GM19324 (cell line): ENCODE results near the gene RENBP.
"Not testable (repeated sequence)": the region's sequence is repeated elsewhere in the genome, so short reads cannot be mapped to it uniquely, and the experiment has no call there.

ENCODE experiments used
- ATAC-seq: cut with Tn5 transposase; IDR thresholded peaks from one replicate; pipeline ENCODE4 v1.9.1; 2021; ENCODE audit warnings: mild to moderate bottlenecking, moderate library complexity; ENCODE audit not compliant: unreplicated experiment, low FRiP score

Gene RENBP

DNA sequence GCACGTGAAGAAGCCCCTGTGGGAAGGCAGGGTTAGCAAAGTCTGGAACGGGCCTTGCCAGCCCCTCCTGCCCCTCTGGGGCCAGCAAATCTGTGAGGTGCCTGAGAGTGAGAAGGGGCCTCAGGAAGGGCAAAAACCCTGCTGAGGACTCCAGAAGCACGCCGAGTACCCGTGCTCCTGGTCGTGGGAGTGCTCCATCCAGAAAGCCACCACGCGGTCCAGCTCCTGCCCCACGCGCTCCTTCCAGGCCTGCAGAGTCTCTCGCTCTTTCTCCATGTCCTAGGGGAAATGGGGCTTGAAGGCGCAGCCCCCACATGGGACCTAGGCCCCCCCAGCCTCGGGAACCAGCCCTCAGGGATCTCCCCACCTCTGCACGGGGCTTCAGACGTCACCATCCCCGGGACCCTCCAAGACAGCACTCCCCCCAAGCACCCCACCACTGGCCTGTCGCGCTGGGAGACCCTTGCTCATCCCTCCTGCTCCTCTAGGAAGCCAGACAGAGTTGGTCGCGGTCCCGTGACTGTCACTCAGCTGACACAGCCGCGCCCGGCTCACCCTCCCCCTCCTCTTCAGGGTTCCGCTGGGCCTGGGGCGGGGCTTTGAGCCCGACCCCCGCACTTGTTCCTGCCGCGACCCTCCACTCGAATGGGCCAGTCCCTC, at the start of gene RENBP:
TSS of gene RENBP (minus strand) at position 504 of the 660 bp plus-strand sequence. CDS start at position 471, 33 bp downstream.
- ATAC-seq: no peak

DNA sequence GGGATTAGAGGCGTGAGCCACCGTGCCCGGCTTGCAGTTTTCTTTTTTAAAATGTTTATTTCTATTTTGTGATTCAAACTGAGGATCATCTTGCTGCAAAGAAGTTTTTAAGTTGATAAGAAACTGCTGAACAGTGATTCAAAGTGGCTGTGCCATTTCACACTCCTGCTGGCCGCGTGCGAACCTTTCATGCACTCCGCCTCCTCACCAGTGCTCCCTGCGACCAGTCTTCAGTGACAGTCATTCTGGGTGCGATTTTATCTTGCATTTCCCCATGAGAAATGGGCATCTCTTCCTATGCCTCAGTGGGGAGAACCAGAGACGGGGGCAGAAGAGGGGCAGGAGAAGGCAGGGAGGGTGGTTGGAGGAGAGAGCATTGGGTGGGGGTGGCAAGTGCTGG, 49.5 kb upstream of the RENBP start:
- ATAC-seq: no peak

DNA sequence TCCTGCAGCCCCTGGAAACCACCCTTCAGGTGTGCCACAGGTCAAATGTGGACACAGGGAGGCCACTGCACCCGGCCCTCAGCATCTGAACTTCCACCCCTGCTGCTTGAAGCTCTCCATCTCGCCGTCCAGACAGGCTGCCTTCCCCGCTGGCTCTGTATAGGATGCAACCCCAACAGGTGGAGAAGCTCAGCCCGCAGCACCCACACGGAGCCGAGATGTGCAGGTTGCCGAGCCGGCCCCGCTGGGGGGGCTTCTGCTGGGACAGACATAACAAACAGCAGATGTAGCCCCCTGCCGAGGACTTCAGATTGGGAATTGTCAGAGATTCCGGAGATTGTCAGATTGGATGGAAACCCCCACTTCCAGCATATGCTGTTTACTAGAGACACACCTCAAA, 48.6 kb upstream of the RENBP start:
- no peak for ATAC-seq

DNA sequence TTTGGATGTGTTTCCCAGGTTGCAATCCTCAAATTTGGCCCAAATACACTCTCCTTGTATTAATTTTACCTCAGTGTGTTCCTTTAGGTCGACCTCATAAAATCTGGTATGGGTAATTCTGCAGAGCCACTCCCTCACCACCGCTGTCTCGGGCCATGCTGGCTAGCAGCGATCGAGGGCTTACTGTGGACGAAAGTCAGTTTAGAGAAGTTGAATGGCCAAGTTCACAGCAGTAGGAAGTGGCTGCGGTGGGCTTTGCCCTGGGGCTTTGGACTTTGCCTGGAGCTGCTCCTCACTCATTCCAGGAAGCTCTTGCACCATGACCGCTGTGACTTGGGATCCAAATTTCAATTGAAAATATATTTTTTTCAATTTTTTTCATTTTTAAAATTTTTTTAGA, 47.7 kb upstream of the RENBP start:
- no peak for ATAC-seq

DNA sequence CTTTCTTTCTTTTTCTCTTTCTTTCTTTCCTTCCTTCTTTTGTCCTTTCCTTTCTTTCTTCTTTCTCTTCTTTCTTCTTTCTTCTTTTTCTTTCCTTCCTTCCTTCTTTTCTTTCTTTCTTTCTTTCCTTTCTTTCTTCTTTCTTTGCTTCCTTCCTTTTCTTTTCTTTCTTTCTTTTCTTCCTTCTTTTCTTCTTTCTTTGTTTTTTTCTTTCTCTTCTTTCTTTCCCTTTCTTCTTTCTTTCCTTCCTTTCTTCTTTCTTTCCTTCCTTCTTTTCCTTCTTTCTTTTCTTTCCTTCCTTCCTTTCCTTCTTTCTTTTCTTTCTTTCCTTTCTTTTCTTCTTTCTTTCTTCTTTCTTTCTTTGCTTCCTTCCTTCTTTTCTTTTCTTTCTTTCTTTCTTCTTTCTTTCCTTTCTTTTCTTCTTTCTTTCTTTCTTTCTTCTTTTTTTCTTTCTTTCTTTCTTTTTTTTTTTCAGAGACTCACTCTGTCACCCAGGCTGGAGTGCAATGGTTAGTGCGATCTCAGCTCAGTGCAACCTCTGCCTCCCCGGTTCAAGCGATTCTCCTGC, 46.7 kb upstream of the RENBP start:
- ATAC-seq: no peak

DNA sequence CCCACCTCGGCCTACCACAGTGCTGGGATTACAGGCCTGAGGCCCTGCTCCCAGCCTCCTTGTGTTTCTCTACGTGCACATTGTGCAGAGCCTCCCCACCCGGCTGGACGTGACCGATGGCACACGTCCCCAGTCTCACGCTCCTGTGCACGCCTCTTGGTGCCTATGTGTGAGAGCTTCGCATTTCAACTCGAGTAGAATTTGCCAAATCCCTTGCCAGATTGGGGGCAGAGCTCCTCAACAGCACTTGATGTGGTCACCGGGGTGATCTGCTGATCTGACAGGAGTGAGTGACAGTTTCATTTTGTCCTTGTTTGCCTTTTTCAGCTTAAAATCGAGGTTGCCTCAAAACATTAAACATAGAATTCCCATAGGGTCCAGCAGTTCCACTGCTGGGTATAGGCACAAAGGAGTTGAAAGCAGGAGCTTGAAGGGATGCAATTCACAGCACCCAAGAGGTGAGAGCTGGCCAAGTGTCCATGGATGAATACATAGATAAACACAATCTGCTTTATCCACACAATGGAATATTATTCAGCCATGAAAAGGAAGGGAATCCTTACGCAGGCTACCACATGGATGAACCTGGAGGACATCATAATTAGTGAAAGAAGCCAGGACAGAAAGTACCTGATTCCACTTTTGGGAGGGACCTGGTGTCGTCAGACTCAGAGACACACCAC, 45.7 kb upstream of the RENBP start:
- no peak for ATAC-seq

DNA sequence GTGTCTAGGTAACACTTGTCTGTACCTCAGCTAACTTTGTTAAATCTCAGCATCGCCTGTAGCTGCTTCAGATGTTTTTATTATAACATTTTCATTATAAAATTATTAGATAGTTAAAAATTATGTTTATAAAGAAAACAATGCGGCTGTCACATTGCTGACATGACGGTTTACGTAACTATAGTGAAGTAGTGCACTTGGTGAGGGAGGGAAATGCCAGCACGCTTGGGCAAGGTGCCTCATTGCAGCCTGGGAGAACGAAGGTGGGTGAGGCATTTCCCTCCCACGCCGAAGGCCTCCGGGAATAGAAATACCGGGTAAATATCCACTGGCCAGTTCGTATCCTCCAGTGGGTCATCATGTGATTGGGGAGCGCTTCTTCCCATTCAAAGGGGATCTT, 44.0 kb upstream of the RENBP start:
- no peak for ATAC-seq

DNA sequence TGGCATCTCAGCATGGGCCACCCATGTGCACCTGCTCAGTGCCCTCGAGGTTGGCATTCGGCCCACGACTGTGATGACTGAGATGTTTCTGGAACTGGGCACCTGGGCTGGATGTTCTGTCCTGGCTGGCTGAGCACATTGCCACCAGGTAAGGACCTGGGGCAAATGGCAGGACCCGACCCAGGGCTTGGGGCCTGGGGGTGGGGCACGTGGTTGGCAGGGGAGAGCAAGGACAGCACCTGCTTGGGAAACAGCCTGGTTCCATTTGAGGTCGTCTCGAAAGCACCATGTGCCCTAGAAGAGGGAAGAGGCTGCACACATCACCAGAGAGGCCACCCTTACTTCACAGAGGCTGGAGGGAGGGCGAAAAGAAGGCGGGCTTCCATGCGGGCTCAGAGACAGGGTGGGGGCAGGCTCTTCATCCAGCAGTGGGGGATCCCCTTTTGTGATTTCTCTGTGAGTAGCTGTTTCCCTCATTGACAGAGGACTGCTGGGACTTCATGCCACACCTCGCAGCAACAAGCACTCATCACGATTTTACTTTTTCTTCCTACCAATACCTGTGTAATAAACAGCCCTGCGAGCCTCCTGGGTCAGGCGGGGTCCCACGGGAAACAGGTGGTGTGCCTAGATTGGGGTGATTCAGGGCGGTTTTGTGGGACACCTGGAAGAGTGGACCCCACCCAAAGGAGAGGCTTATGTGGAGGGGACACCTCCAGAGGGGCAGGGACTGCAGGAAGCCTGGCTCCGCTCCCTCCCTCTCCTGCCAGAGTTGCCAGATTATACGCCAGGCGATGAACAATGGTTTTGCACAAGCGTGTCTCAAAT, 40.1 kb upstream of the RENBP start:
- no peak for ATAC-seq

DNA sequence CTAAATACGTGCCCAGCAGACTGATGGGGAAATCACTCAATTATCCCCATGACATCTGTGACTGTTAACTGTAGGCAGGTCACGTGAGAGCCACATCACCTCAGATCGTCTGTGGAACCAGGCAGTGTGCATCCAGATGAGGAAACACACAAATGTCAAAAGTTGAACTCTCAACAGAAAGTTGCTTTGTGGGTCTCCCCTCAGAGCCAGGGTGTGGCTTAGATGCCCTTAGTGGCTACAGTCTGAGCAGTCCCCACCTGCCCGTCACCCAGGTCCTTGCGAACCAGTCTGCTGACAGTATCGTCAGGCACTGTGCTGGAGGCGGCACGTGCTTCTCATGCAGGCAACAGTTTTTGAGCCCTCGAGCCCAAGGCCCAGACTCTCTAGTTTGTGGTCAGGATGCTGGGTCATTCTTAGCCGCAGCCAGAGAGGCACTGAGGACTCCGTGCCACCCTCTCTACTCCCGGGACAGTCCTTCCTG, 38.9 kb upstream of the RENBP start:
- no peak for ATAC-seq

DNA sequence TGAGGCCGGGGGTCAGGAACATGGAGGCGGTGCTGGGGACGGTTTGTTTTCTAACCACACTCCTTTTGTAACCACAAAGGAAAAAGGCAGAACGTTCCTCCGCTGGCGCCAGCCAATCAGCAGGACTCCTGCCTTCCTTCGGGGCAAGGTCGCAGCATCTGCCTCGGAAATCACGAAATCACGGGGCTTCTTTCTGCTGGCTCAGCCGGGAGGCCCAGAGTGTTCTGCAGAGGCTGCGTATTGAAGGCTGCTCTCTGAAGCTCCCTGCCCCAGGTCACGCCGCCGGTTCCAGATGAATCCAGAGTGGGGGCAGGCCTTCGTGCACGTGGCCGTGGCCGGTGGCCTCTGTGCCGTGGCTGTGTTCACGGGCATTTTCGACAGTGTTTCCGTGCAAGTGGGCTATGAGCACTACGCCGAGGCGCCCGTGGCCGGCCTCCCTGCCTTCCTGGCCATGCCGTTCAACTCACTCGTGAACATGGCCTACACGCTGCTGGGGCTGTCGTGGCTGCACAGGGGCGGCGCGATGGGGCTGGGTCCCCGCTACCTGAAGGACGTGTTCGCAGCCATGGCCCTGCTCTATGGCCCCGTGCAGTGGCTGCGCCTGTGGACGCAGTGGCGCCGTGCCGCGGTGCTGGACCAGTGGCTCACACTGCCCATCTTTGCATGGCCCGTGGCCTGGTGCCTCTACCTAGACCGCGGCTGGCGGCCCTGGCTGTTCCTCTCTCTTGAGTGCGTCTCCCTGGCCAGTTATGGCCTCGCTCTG, 37.5 kb upstream of the RENBP start:
- no peak for ATAC-seq

DNA sequence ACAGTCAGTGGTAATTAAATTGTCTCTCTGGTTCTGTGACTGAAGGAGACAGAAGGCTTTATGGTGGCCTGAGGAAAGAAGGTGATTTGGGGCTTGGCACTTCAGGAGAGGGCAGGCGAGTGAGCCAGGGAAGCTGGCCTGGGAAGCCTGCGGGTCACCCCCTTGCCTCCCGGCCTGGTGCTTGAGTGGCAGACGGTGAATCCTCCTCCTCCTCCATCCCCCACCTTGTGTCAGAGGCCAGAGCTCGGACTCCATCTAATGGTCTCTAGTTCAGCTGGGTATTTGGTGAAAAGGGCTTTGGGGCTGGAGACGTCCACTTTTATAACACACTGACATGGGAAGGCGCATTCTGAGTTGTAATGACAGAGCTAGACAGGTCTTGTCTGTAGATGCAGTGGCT, 36.8 kb upstream of the RENBP start:
- ATAC-seq: no peak

DNA sequence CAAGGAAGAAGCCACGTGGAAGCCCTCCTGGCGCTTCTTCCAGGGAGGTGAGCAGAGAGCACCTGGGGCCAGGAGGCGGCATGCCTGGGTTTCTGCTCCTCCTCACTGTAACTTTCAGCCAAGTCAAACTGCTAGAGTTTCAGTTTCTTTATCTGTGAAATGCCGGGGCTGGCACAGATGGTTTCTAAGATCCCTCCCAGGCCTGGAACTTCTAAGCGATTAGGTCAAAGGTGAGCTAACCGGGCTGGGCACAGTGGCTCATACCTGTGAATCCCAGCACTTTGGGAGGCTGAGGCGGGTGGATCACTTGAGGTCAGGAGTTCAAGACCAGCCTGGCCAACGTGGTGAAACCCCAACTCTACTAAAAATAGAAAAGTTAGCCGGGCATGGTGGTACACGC, 36.0 kb upstream of the RENBP start:
- not testable (repeated sequence) for ATAC-seq

DNA sequence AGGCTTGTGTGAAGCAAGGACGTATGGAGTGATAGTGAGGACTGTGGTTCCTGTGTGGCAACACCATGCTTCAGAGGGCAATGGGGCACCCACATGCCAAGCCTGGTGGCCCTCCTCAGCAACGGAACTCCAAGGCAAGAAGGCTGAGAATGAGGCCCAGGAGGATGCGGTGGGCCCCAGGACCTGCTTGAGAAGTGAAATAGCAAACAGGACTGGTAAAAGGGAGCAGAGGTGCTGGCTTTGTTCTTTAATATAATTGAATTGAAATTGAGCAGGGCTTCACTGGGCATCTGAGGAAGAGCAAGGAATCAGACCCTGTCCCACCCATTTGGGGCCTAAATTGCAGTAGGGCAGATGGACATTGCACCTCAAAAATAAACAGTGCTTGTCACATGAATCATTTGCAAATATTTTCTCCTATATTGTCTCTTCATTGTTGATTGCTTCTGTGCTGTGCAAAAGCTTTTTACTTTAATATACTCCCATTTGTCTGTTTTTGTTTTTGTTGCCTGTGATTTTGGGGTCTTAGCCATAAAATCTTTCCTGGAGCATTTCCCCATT, 30.4 kb upstream of the RENBP start:
- no peak for ATAC-seq

DNA sequence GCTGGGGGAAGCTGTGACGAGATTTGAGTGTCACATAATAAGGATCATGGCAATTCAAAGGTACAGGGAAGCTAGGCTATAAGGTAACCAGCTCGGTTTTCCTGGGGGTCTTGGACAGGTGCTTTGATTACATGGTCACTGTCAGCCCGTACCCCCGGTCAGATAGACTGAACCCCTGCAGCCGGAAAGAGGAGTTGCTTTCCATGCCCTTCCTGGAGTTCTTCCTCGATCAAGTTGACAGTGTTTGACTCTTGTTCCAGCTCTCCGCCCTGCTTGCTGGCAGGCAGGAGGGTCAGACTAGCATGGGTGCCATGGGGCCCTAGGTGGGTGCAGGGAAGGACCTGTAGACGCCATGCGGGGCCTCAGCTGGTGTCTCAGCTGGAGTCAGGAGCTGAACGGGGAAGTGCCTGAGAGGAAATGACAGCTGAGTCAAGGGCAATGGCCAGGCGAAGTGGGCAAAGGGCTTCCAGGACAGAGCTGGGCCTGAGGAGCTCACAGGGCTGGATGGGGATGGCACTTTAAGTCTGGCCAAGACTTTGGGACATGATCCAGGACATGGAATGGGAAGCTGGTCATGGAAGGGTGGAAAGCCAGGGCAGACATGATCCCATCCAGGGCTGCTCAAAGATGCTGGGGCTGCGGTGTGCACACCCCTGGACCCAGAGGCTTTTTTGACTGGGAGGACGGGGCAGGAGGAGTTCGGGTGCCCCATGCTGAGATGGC, 29.7 kb upstream of the RENBP start:
- no peak for ATAC-seq

DNA sequence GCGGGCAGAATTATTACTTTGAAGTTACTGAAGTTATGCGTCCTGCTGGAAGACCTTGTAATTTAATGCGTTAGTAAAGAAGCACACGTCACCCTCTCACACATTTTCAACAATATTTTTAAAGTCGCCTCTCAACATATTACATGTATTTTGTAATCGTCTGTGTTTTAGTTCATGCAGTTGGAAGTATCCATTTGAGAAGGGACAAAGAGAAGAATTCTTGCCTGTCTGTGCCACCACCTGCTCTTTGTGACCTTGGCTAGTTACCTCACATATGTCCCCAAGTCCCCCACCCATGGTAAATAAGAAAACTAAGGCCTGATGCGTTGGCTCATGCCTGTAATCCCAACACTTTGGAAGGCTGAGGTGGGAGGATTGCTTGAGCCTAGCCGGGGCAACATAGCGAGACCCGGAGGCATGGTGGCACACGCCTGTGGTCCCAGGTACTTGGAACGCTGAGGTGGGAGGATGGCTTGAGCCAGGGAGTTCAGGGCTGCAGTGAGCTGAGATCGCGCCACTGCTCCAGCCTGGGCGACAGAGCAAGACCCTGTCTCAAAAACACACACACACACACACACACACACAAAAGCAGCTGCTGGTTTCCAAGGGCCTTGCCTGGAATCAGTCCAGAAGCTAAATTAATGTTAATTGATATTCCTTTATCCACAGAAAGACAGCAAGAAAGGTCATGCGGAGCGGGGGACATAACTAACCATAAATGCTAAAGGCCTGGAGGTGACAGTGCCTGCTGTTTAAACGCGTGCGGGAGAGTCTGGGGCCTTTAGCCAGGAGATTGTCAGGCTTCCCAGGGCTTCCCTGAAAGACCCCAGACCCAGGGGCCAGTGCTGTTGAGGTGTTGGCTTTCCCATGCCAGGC, 28.9 kb upstream of the RENBP start:
- ATAC-seq: no peak

DNA sequence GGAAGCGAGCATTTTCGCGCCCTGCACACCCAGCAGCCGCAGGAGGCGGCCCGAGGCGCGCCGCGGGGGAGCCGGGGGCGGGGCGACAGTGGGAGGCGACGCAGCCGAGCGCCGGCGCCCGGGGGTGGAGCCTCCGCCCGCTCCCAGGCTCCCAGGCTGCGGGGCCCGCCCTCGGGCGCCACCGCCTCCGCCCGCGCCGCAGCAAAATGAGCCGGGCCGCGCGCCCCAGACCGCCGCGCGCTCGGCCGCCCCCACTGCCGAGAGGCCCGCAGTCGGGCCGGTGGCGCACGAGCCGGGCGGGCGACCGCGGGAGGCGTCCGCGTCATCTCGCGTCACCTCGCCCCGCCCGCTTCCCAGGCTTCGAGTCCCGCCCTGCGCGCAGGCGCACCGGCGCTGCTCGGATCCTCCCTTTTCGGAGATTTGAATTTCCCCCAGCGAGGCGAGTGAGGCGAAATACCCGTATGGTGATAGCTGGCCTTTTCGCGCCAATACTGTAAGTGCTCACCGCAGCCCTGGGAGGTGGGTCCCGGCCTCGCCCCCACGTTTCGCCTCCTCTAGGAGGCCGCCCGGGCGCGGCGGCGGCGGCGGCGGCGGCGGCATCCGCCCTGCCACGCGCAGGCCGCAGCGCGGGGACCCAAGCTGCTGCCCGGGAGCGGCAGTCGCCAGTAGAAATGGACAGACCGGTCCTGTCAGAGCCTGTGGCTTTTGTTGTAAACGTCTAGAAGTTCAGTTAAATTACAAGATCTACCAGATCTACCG, 28.1 kb upstream of the RENBP start, which contains the start of gene TMEM187:
TSS of gene TMEM187 (plus strand) at position 387 of the 759 bp plus-strand sequence. CDS start 9,309 bp downstream, outside the sequence.
- peak; percentile 69 for ATAC-seq
